T-helper 1 cell treated with Interleukin-12 subunit alpha and Interleukin-12 subunit beta and Interleukin-4 antibody, amounts not matched to agents 30 ng/mL and 1 ng/mL, for 36 hours (primary cell): Measurements from ENCODE around the gene CACNA2D4. TPM values are rescaled to one million over a fixed set of nuclear protein-coding genes. Genes with fewer than 3 reads are reported as not detected.

ENCODE experiments used
- intact Hi-C: fragments of 100-400 bp; cut with micrococcal nuclease; formaldehyde crosslinking; loops from one replicate; pipeline ENCODE4 v1.15.1; 2024
- total RNA-seq: library from RNA; stranded (reverse); gene quantifications from 2 replicates; pipeline ENCODE4 v1.2.3, GENCODE V29; 2022

The CACNA2D4 gene
- total RNA-seq, 1 donor from 2014 or later, result 15.1 TPM

DNA sequence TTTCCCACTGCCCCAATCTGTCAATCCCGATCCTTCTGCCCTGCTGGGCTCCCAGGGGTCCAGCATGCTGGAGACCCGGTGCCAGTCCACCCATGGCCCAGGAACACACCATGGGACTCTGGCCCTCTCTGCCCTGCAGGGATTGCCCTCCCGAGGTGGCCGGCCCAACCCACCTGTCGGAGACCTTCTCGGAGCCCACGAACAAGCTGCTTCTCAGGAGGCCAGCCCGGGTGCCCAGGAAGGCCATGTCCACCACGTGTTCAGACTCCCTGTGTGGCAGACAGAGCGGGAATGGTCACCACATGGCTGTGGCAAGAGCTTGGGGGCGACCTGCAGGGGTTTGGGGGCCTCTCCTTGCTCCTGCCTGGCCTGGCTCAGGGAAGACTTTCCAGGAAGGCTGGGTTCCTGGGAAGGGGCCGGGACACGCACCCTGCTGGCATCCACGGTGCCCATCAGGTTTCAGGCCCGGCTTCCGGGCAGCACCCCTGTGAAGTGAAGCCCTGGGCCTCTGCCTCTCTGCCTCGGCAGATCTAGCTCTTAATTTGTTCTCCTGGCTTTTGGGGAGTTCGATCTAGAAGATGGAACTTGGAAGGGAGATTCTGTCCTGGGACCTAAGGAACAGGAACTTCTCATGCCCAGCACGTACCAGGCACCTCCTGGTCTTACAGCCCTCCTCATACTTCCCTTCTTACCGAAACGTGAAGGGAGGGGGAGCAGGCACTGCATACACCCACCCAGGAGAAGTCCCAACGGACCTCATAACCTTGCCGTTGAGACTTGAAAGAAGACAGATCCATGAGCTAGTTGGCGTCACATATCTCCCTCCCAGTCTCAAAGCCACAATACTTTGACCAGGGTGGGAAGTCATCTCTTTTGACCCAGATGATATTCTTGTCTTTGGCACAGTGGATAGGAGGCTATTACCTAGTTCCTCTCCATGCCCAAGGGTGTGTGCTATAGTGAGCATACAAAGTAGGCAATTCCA is 71.7 kb downstream of the CACNA2D4 start:
- intact Hi-C loops, result no loop called here

DNA sequence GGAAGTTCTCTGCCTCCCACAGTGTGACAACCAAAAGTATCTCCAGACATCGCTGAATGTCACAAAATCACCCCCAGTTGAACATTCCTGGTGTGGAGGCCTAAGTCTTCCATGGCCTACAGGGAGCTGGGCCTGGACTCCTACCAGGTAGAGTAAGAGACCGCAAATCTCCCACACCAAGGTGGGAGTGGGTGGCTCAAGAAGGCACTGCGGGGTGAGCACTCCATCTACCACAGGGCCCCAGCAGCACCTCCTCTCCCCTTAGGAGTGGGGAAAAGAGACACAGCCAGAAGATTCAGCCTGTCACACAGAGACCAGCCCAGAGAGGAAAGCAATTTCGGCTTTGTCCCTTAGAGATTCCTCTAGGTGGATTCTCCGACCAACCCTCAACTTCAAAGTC is 72.6 kb downstream of the CACNA2D4 start:
- intact Hi-C loops, result no loop called here

DNA sequence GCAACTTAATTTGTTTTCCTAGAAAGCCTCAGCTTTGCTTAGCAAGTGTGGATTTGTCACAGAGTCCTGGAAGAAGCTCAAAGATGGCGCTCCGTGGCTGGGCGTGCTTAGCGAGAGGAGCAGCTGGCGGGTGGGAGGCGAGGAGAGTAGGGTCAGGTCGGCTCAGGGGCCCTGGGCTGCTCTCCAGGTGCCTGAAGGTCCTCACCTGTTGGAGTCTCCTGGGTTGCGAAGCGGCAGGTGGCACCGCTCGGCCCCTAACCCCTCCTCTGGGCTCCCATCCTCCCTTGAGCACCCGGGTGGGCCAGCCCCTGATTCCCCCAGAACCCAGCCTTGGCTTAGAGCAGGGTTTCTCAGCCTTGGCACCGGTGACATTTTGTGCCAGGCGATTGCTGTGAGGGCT is 73.0 kb downstream of the CACNA2D4 start:
- intact Hi-C loops, result no loop called here

DNA sequence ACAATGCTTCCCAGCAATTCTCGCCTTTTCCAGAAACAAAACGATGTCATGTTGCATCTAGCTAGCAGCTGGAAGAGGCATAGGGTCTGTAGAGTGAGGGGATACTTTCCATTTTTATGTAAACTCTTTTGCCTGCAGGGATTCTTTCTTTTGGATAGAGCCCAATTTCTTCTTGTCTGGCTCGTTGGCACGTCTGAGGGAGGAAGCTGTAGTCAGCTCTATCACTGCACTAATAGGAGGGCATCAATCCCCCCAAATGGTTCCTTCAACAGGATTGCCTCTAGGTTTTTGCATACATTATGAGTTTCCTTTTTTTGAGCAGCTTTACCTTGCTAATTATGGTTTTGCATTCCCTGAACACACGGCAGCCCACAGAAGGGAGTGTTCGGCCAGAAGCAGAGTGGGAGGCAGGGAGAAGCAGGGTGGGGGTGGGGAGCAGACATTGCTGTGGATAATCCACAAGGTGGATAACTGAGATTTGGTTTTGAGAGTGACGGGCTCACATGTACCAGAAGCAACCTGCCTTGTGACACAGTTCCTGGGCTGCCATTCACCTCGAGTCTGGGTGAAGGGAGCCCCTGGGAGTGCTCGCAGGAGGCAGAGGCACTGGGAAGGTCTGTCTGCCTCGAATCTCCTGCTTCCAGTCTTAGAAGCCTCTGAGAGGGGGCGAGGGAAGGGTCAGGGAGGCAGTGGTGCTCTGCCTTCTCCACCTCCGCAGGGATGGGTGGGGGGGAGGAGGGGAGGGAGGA is 73.6 kb downstream of the CACNA2D4 start:
- intact Hi-C loops, result no loop called here

DNA sequence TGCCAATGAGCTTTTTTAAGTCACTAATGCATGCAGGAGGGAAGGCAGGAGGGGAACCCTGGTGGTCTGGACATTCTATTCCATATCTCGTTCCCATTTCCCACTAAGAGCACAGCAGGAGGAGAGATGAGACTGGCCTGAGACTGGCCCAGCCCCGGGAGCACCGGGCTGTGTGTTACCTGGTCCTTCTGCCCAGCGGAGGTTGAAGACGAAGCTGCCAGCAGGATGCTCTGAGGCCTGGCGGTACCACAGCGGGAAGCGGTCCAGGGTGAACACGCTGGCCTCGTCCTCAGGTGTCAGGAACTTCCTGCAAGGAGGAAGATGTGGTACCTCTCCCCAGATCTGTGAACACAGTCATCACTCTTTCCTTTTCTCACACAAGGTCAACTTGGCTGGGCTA is 74.2 kb downstream of the CACNA2D4 start:
- intact Hi-C loops, result no loop called here

DNA sequence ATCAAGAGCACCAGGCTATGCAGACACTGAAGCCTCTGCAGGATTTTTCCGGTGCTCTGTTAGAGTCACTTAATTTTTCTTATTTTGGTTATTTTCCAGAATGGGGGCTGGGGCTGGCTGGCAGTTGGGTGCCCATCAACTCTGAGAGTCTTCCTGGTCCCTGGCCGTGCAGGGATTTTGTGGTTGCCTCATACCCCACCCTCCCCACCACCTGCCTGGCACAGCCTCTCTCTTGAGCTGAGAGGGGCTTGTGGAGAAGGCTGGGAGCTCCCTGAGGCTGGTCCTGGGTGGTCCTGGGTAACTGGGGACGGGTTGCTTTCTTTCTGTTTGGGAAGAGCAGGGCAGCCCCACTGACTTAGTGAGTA is 74.8 kb downstream of the CACNA2D4 start:
- intact Hi-C loops, result no loop called here

DNA sequence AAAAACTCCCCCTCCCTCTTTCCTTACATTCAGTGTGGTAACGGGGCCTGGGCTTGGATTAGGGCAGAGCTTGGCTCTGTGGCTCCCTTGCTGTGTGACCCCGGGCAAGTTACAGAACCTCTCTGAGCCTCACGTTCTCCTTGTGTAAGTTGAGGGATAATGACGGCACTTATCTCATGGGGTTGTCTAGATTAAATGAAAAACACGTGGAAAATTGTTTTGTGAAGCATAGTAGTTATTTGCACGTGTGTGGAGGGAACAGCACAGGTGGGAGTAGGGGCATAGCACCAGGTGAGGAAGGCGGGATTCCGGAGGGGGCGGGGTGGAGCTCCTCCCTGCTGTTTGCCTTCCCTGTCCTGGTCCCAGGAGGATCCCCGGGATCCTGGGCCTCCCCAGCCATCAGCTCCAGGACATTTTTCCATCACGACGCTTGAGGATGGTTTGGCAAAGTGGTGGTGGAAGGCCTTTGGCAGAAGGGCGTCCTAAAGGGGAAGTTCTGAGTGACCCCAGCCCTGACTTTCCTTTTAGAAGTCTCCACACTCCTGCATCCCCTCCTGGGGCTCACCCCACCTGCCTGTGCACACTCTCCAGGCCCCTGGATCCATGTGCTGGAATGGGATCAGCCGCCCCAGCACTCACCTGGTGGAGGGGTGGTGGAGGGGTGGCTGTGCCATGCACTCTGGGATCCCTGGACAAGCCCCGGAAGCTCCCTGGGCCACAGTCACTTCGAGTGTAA is 75.4 kb downstream of the CACNA2D4 start:
- intact Hi-C loops, result no loop called here

DNA sequence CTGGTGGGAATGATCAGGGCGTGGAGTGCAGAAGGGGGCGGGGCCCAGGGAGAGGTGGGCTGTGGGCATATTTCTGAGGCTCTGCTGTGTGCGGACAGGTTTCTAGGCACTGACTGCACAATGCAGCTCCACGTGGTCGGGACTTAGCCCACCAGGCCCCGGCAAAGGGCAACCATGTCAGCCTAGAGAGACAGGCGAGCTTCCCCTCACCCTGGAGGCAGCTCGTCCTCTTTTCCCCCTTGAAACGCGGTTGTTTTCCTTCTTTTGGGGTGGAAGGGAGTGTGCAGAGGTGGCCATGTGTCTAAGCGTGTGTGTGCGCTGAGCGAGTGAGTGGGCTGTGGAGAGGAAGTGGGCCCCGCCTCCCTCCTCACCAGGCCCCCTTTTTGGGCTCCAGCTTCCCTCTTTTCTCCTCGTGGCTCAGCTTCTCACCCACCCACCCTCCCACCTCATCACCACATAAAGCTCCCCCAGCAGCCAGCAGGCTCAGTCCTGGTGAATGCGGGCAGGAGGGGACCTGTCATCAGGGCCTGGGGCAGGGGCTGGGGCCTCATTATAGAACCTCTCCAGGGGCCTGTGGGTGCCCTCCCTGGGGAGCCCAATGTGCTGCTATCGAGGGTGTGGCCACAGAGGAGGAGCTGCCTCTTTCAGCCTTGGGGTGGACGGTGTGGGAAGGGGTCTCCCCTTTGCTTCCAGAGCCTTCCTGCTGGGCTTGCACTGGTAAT is 76.1 kb downstream of the CACNA2D4 start:
- intact Hi-C loops, result no loop called here

DNA sequence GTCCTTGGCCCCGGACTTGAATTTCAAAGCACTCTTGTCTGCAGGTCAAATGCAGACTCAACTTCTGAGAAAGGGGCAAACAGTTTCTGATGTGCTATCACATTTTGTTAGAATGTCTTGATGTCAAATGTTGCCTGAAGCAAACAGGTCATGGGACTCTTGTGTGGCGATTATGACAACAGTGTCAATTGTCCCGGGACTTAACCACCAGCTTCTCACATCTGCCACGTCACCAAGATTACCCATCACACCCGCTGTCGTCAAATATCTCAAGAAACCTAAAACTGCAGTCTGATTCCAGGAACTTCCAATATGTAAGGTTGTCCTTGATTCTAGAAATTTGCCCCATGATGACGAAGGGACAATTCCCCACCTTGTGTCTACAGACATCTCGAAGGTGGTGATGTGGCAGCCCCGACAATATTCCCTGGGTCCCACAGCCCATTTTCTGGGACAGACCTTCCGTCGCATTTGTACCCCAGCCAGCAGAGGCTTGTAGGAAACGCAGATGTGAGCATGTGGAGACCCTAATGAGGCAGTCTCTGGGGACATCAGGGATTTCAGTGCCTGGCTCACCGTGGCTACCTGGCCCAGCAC is 76.8 kb downstream of the CACNA2D4 start:
- intact Hi-C loops, result no loop called here

DNA sequence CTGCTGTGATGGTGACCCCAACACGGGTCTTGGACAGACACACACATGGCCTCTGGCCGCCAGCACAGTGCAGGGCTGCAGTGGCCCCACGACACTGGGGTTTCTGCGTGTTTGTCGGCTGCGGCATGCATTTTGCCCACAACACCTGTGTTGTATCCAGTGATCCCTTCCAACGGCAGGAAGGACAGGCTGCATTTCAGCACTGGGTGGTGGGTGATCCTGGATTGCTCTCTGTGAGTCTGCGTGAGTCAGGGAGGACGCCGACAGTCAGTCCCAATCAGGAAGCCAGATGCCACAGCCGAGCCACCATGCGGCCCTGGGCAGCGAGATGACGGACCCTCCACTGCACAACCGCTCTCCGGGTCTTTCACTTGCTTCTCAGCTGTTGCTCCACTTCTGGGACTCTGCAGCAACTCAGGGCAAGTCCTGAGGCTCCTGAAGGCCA is 77.4 kb downstream of the CACNA2D4 start:
- intact Hi-C loops, result no loop called here

DNA sequence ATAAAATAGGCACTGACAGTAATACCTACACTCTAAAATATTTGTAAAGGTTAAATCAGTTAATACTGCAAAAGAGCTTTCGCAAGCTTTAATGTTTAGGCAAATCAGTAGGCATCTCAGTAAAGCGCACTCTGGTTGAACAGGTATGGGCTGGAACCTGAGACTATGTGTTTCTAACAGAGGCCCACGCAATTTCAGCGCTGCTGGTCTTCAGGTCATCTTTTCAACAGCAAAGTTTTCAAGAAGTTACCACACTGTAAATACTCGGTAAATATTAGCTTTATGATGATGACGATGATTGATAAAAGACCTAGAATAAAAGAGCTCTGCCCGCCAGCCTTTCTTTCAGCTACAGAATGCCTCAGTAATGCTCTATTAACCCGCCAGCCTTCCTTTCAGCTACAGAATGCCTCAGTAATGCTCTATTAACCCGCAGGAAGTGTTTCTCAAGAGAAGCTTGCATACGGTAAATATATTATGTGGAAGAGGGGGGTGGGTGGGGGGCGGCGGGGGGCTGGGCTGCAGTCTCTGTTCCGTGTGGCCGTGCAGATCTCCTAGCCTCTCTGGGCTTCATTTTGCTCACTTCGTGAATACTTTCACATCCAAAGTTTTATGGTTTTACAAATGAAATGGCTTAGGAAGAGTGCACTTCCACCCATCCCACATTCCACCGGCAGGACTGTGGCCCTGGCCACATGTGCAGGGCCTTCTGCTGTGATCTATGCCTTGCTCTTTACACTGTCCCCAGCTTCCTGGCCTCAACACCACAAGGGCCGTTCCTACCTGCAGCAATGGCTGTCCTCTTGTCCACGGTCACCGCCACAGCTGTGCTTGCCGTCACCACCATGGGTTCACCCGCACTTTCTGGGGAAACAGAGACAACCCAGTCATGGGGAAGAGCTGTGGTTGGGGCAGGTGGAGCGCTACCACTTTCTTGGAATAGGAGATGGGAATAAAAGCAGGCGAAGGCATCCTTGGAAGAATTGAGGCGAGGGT is 78.2 kb downstream of the CACNA2D4 start:
- intact Hi-C loops, result no loop called here

DNA sequence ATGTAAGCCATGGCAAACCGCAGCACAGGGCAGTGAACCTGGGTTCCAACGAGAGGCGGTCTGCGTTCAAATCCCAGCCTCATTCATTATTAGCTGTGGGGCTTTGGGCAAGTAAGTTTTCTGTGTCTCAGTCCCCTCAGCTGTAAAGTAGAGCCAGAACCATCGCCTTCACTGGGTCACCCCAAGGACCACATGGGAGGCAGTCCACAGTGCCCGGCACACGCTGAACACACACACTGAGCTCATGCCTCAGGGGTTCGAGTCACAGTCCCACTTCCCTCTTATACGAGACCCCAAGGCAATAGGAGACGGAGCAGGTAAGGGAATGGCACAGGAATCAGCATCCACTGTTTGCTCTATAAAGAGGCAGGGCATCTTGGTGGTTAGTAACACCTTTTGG is 79.0 kb downstream of the CACNA2D4 start:
- intact Hi-C loops, result no loop called here

DNA sequence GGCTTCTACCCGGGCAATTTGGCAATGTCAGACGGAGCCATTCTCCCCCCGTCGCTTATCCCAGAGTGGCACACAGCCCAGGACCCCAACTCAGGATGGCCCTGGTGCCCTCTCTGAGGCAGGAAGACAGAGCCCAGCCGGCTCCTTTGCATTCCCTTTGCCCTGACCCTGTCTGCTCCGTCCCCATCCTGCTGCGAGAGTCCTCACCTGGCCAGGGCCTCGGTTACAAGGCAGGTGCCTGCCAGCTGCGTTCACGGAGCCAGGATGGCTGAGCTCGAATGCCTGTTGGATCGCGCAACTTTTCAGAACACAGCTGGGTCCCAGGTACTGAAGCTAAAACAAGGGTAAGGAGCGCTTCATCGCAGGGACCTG is 79.5 kb downstream of the CACNA2D4 start:
- intact Hi-C loops, result no loop called here

DNA sequence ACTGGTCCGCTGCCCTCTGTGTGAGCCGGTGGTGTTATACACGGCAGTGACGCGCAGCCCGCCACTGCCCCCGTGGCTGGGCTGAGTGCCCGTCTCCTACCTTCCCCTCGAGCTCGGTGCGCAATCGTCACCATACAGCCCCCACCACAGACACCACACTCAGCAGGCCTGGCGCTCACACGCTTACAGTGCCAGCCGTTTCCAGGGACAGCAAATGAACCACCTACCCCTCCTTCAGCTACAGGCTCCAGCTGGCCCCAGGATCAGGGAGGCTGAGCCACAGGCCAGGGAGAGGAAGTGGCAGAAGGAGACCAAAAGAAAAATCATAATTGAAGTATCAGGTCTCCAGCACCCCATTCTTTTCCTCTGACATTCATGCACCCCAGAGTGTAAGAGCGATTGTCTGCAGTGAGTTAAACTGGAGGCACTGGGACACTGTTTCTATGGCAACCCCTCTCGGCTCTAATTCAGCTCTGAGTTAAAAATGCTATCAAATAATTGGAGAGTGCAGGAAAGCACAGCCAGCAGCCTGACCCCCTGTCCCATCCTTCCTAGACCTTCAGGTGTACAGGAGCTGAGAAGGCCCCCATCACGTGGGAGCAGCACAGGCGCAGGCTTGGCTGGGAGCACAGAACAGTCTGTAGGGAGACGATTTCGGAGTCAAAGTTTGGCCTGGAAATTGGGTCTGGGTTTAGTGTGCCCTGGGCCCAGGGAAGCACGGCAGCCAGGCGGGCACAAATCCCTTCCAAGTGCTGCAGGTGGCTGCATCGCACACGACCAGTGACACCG is 80.1 kb downstream of the CACNA2D4 start:
- intact Hi-C loops, result no loop called here

DNA sequence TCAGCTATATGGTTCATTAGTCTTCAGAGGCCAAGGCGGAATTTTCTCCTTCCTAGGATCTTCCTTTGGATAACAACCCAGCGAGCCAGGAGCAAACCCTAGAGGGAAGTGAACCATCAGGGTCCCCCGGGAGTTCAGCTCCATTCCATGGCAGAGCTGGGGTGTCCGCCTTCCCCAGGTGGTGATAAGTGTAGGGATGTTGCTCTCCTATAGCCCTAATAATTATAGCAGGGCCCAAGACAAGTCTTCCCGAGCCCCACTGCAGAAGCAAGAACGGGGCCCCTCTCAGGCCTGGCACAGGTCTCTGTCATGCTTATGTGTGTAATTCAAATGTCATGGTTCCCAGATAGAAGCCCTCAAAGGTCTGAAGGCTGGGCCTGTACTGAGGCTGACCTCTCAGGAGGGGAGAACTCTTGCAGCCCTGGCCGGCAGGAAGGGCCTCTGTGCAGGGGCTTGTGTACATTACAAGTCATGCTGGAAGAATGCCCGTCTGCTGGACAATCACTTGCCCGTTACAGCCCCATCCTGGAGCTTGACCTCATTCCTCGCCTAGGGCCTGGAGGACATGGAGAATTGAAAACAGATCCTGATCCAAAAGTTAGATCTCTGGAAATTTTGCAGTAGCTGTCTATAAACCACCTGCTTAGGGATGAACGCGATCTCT is 80.8 kb downstream of the CACNA2D4 start:
- intact Hi-C loops, result no loop called here

DNA sequence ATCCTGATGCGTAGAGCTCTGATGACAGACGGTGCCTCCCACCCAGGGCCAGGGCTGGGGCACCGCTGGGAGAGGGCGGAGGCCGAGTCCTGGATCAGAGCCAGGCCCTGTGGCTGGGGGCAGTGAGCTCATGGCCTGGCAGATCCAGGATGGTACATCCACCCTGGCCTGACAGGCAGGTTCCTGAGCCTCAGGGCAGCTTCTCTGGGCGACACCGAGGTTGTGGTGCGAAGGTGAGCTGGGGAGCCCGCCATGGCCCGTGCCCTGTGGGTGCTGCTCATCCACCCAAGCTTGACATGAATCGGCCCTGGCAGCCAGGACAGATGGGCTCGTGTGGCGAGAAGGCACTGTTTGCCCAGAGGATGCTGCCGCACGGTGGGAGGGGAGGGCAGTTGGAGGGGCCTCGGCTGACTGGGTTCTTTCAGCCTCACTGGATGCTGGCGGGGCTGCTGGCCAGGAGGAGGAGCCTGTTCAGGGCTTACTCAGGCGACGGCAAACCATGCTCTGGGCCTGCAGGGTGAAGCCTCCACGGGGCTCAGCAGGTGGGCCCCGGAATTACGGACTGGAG is 81.5 kb downstream of the CACNA2D4 start:
- intact Hi-C loops, result no loop called here

DNA sequence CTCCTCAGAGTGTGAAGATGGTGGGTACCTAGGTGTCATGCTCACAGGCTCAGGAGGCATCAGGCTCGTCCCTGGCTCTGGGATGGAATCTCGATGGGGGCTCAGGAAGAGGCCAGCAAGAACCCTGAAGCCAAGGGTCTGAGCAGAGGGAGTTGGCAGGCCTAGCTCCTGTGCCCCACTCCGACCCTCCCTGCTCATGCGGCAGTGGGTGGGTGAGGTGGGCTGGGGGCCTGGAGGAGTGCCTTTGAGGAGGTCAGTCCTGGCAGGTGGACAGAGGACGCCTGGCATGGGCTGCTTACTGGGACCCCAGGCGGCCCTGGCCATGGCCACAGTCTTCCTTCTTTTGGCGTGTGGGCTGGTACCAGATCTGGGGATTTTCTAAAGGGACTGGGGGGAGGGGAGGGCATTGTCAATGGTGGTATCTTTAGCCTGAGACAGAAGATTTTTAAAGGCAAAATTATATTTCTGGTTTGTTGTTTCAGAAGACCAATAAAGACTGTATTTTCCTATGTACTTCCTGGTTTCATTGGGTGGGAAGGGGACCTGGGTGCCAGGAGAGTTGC is 82.1 kb downstream of the CACNA2D4 start:
- intact Hi-C loops, result no loop called here
